Adipose tissue (tissue), 3 donors: ENCODE results near the gene NAPB. TPM values are rescaled to one million over a fixed set of nuclear protein-coding genes. Genes with fewer than 3 reads are reported as not detected.

Source experiments
- H3K27ac ChIP-seq: one replicate; pipeline ENCODE4 v1.5.1; 2013; ENCODE audit warnings: low read depth, low read length
- WGBS, 3 donors: extraction: QIAGEN DNeasy Blood & Tissue Kit; methylation state at CpG; one replicate each; pipeline ENCODE4 v1.1.7; 2013; 5-methylcytosine and 5-hydroxymethylcytosine counted together
- polyA plus RNA-seq, 3 donors: library from polyadenylated mRNA; stranded (reverse); fragments of 200-250 nt; gene quantifications; one replicate each; pipeline ENCODE4 v1.2.3, GENCODE V29; 2013
- donor health status: healthy with polysubstance abuse.
- donor health status: Bipolar disorder and iron deficiency.
- donor health status: healthy.

NAPB gene
- polyA plus RNA-seq, 3 donors, result 2.6 to 7.6 (median 3.8) TPM

DNA sequence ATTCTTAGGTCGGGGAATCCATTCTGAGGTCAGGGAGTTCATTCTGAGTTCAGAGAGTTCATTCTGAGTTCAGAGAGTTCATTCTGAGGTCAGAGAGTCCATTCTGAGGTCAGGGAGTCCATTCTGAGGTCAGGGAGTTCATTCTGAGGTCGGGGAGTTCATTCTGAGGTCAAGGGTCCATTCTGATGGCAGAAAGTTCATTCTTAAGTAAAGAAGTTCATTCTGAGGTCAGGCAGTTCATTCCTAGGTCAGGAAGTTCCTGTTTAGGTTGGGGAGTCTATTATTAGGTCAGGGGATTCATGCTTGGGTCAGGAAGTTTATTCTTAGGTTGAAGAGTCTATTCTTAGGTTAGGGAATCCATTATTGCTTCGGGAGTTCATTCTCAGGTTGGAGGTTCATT lies 87.2 kb downstream of the NAPB start:
- no peak overlapping the region for H3K27ac ChIP-seq
- 53 to 61% (median 54%) methylated on average over 3 of the region's 3 CpGs for WGBS, 3 donors

DNA sequence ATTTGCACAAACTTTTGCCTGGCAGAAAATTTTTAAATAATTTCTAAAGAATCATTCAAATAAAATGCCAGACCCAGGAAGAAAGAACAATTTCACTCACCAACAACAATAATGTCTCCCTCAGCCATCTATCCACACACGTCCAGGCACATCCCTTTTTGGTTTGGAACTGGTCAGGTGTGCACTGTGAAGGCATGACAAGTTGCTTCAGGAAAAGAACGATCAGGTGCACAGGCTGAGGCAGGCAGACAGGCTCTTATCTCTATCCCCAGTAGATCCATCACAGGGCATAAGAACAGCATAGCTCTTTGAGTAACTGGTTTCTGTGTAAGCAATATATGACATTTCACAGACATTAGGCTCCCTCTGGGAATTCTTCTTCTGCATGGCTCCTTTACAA lies 88.8 kb downstream of the NAPB start:
- WGBS, 3 donors, result 40 to 79% (median 65%) methylated on average over 2 of the region's 2 CpGs
- H3K27ac ChIP-seq, result no peak overlapping the region

DNA sequence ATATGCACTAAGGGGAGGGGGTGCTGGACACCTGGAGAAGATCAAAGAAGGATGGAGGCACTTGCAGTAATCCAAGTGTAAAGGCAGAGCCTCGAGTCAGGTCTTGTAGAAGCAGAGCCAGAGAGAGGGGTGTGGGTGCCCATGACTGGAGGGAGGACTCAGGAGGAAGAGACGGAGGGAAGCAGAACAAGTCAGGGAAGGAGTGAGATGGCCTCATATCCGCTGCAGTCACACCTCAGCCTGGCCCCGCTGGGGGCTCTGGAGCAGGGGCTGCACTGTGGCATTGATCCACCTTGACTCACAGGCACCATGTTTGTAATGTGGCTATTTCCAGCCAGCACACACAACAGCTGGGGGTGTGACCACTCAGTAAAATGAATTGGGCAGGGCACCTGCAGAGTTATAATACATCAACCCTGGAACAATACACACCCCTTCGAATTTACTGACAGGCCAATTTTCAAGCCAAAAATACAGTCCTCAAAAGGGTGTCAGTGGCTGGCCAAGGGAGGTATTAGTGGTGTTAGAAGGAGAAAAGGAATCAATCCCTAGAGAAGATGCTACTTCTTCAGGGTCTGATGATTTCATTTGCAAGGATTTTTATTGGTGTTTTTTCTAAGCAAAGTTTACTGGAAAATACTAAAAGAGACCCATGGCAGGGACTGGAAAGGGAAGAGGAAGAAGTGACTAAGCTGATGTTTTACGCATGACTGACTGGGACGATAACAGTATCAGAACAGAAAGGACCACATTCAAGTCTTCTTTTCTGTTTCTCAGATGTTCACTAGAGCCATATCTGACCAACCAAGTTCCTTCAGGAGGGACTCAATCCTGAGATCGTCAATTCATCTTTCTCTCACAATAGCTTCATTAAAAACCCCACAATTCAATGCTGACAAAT lies 89.6 kb downstream of the NAPB start:
- 71 to 80% (median 73%) methylated on average over 8 of the region's 8 CpGs for WGBS, 3 donors

DNA sequence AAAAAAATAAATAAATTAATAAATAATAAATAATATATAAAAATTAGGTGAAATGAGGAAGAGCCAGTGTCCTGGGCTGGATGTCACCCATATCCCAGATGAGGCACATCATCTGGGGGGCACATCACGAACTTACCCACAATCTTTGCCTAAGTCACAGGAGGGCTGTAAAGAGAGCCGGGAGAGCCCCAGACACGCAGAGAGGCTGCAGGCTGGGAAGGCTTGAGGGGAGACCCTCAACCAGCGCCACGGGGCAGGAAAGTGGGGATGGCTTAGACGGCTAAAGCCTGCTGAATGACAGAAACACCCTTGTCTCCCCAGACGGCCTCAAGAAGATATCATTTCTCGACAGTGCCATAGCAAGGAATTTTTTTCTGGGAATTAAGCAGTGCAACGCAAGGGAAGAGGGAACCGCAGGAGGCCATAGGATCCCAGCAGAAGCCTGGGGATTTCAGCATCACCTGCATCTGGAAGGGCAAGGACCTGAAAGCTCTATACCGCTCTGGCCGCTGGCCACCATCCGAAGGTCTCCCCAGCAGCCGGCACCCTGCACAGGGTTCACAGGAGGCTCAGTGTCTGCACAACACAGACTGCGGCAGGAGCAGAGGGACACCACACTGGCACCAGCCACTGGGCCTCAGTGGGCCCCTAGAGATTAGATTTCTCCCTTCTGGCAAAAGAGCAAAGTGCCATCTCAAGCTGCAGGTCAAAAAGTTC lies 93.5 kb downstream of the NAPB start:
- 88 to 94% (median 94%) methylated on average over 15 of the region's 15 CpGs for WGBS, 3 donors
- H3K27ac ChIP-seq, result no peak overlapping the region

More for the DNA sequence above, 89.6 kb downstream of the NAPB start:
- H3K27ac ChIP-seq, result no peak overlapping the region

DNA sequence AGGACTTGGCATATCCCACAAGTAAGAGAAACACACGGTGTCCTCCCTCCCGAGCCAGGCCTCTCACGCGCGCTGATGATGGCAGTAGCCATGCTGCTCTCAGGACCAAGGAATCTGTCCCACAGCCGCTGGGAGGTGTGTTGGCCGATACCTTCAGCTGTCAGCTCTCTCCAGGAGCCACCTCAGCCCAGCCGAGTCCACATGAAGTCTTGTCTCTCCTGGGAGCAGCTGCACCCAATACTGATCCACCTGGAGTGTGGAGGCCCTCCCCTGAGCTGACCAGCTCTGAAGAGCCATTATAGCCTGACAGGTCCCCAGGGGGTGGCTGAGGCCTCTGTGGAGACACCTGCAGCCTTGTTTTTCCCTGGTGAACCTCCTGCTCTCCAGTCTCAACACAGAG lies 94.5 kb downstream of the NAPB start:
- no peak overlapping the region for H3K27ac ChIP-seq
- 74 to 91% (median 88%) methylated on average over 8 of the region's 8 CpGs for WGBS, 3 donors

DNA sequence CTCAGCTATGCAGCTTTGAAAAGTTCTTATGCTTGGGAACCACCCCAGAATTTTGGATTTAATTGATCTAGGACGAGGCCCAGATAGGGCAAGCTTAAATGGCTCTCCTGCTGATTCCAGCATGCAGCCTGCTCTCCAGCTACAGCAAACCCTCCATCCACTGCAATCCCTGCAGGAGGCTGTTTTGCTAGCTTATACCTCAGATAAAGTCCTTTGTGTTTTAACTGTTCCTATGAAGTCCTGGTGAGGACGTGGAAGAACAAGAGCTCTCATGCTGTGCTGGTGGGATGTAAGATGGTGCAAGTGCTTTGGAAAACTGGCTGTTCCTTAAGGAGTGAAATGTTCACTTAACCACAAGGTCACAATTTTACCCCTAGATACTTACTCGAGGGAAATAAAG lies 96.2 kb downstream of the NAPB start:
- H3K27ac ChIP-seq, result no peak overlapping the region
- 59 to 85% (median 82%) methylated on average over 3 of the region's 3 CpGs for WGBS, 3 donors

Other genes starting within 250 kb of the NAPB start
- 10 to 100 TPM in 2 of 3 donors, 1 to 10 TPM in 1; 9.8 to 38.8 (median 27.1) TPM for gene NXT1, start 70.7 kb downstream of the NAPB start, polyA plus RNA-seq
- 10 to 100 TPM in 1 of 3 donors, 1 to 10 TPM in 2; 4.8 to 29.1 (median 7.0) TPM for gene GZF1, start 59.3 kb downstream of the NAPB start, polyA plus RNA-seq
- gene CSTL1, start 18.2 kb upstream of the NAPB start, polyA plus RNA-seq, result not detected
- not detected for gene CST11, start 31.4 kb upstream of the NAPB start, polyA plus RNA-seq
- gene CST8, start 69.6 kb upstream of the NAPB start, polyA plus RNA-seq, result not detected
- gene CST9L, start 147.0 kb upstream of the NAPB start, polyA plus RNA-seq, result not detected
- not detected for gene CST9, start 184.4 kb upstream of the NAPB start, polyA plus RNA-seq
- gene CST3, start 216.5 kb upstream of the NAPB start, polyA plus RNA-seq, result 1,000 to 10,000 TPM in 1 of 3 donors, 100 to 1,000 TPM in 2; 316 to 1,352 (median 886) TPM